HL-60 (cell line): ENCODE data around the gene SLAIN2.

ENCODE experiments used
- CTCF ChIP-seq: IDR thresholded peaks from one replicate; pipeline ENCODE4 v1.5.1; 2011; ENCODE audit warnings: low read length, control low read depth, inconsistent platforms; ENCODE audit not compliant: insufficient read depth
- GABPA ChIP-seq: IDR thresholded peaks from 2 replicates; pipeline ENCODE4 v1.6.1; 2012; ENCODE audit warnings: low read depth
- POLR2AphosphoS5 ChIP-seq: IDR thresholded peaks from 2 replicates; pipeline ENCODE4 v1.6.1; 2012; ENCODE audit warnings: low read depth
- SPI1 ChIP-seq: IDR thresholded peaks from 2 replicates; pipeline ENCODE4 v1.6.1; 2012; ENCODE audit warnings: low read depth, mild to moderate bottlenecking, borderline replicate concordance

DNA sequence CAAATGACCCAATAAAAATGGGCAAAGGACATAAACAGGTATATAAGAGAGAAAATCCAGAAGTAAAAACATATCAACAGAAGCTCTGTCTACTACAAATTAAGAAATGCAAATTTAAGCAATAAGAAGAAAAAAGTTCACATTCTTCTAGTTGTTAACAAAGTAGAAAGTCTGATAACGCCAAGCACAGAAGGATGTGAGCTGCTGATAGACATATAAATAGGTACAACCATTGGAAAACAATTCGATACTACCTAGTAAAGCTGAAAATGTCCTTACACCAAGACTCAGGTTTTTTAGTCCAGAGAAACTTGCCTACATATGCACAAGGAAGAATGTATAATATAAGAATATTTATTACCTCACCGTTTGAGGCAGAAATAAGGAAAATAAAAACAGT is 35.8 kb upstream of the SLAIN2 start:
- TF ChIP-seq CTCF (no peak), SPI1 (no peak), POLR2AphosphoS5 (no peak), GABPA (no peak)
